H4 (cell line): Measurements from ENCODE around the gene MINDY1. TPM values are rescaled to one million over a fixed set of nuclear protein-coding genes. Genes with fewer than 3 reads are reported as not detected.

ENCODE experiments used
- DNase-seq: peaks from one replicate; pipeline ENCODE4 v3.0.0-alpha.2; 2015; ENCODE audit warnings: low spot score
- total RNA-seq: library from RNA; depleted of rRNA; stranded (reverse); fragments of >200 nt; shearing (Covaris generic); gene quantifications from 2 replicates; pipeline ENCODE4 v1.2.3, GENCODE V29; 2014; rRNA removed

The MINDY1 gene
- 9.3 and 12.2 TPM in 2 replicates for total RNA-seq

GRCh38 chr1:151006327-151007052 is at the start of gene MINDY1:
MINDY1 (minus strand) TSS chr1:151006902; CDS start chr1:151002617, 4,285 bp downstream.
- peak; percentile 84 for DNase-seq

GRCh38 chr1:151056149-151056548 is 49.4 kb upstream of the MINDY1 start:
- DNase-seq: no peak

- no peak for DNase-seq
Observed at GRCh38 chr1:151055581-151055980, 48.9 kb upstream of the MINDY1 start.

- no peak for DNase-seq
Observed at GRCh38 chr1:151054971-151055547, 48.4 kb upstream of the MINDY1 start.

- DNase-seq: no peak
Observed at GRCh38 chr1:151051356-151052009, 44.8 kb upstream of the MINDY1 start.

- DNase-seq: no peak
Observed at GRCh38 chr1:151050051-151050688, 43.5 kb upstream of the MINDY1 start.

- no peak for DNase-seq
Observed at GRCh38 chr1:151049458-151049857, 42.8 kb upstream of the MINDY1 start.

- DNase-seq: no peak
Observed at GRCh38 chr1:151048645-151049032, 41.9 kb upstream of the MINDY1 start.

GRCh38 chr1:151047925-151048644 is 41.4 kb upstream of the MINDY1 start:
- DNase-seq: peak; percentile 55

GRCh38 chr1:151047591-151047924 is 40.9 kb upstream of the MINDY1 start, which contains the start of gene C1orf56:
C1orf56 (plus strand) TSS chr1:151047751; CDS start chr1:151047848, 97 bp downstream.
- peak; percentile 27 for DNase-seq

GRCh38 chr1:151043163-151043562 is 36.5 kb upstream of the MINDY1 start:
- no peak for DNase-seq

- no peak for DNase-seq
Observed at GRCh38 chr1:151039521-151039920, 32.8 kb upstream of the MINDY1 start.

- DNase-seq: no peak
Observed at GRCh38 chr1:151037032-151037431, 30.3 kb upstream of the MINDY1 start.

- DNase-seq: no peak
Observed at GRCh38 chr1:151036356-151036755, 29.7 kb upstream of the MINDY1 start, which contains the start of gene BNIPL. BNIPL (plus strand) TSS chr1:151036586; CDS start chr1:151036726, 140 bp downstream.

- no peak for DNase-seq
Observed at GRCh38 chr1:151035167-151035566, 28.5 kb upstream of the MINDY1 start.

GRCh38 chr1:151032164-151032563 is 25.5 kb upstream of the MINDY1 start:
- no peak for DNase-seq

- DNase-seq: no peak
Observed at GRCh38 chr1:151026460-151026859, 19.8 kb upstream of the MINDY1 start.

GRCh38 chr1:151024540-151025146 is 17.9 kb upstream of the MINDY1 start:
- peak; percentile 41 for DNase-seq

- DNase-seq: no peak
Observed at GRCh38 chr1:151013518-151013917, 6.8 kb upstream of the MINDY1 start.

- DNase-seq: no peak
Observed at GRCh38 chr1:151012684-151013471, 6.2 kb upstream of the MINDY1 start.
